Endothelial cell of umbilical vein (primary cell): ENCODE results near the gene GLIS2. TPM values are rescaled to one million over a fixed set of nuclear protein-coding genes. Genes with fewer than 3 reads are reported as not detected.

Experiments used
- BruUV-seq: library from RNA; stranded (reverse); fragments of 400-500 nt; replicated peaks from 2 replicates; lab custom pipeline; 2021; lab: Mats Ljungman, UMichigan
- CTCF ChIA-PET: fragments of 300-600, 350-600 bp; sonication (Branson Sonifier 250); formaldehyde crosslinking; loops from one replicate; lab custom pipeline; 2021; ENCODE audit warnings: antibody characterized with exemption, inconsistent platforms; lab: Charles Lee
- POLR2A ChIA-PET: fragments of 300-600, 350-600 bp; sonication (Branson Sonifier 250); formaldehyde crosslinking; loops from one replicate; lab custom pipeline; 2021; ENCODE audit warnings: antibody characterized with exemption, inconsistent platforms; lab: Charles Lee
- DNase-seq: peaks from one replicate; pipeline ENCODE4 v3.0.0-alpha.2; 2011; ENCODE audit warnings: low read depth, low spot score
- FAIRE-seq: peaks from 2 replicates; lab custom pipeline; 2011; peaks lifted over from hg19 to GRCh38; lab: Jason Lieb, UNC
- H2AFZ ChIP-seq: 2 replicates; pipeline ENCODE4 v1.6.0; 2012; ENCODE audit warnings: low read depth, low read length, control low read depth, inconsistent platforms
- H3K27ac ChIP-seq: 2 replicates; pipeline ENCODE4 v1.5.1; 2011; ENCODE audit warnings: low read depth, mild to moderate bottlenecking, control low read depth, low read length, moderate library complexity; ENCODE audit not compliant: insufficient read depth
- H3K27me3 ChIP-seq, 2 experiments: 2 replicates each; pipeline versions ENCODE4 v1.6.0 to v1.6.1; 2011; ENCODE audit warnings: low read length in 2 of 2, mixed read lengths in 1 of 2; ENCODE audit not compliant: control insufficient read depth in 2 of 2, insufficient read depth in 2 of 2
- H3K36me3 ChIP-seq, 2 experiments: 2 replicates in 1 of 2; 3 replicates in 1 of 2; pipeline ENCODE4 v1.5.1; 2011; ENCODE audit warnings: low read length in 2 of 2, mild to moderate bottlenecking in 1 of 2, moderate library complexity in 1 of 2; ENCODE audit not compliant: control insufficient read depth in 2 of 2, insufficient read depth in 2 of 2; ENCODE audit errors: extremely low read depth in 1 of 2
- H3K4me1 ChIP-seq: 3 replicates; pipeline ENCODE4 v1.5.1; 2011; ENCODE audit warnings: mild to moderate bottlenecking, low read length; ENCODE audit not compliant: control insufficient read depth, insufficient read depth; ENCODE audit errors: extremely low read depth
- H3K4me2 ChIP-seq: 2 replicates; pipeline ENCODE4 v1.6.1; 2011; ENCODE audit warnings: low read length, control low read depth, mixed read lengths; ENCODE audit not compliant: insufficient read depth
- H3K4me3 ChIP-seq, 3 experiments: fragments of 200-600 bp in 1 of 3; sonication (generic), shearing (Covaris generic) in 1 of 3; replicated peaks in 1 of 3; 2 replicates each; pipeline ENCODE4 v1.5.1; 2011 to 2016; ENCODE audit warnings: control low read depth in 3 of 3, low read length in 3 of 3, mild to moderate bottlenecking in 2 of 3, inconsistent platforms in 1 of 3, low read depth in 1 of 3, moderate library complexity in 1 of 3; ENCODE audit not compliant: insufficient read depth in 1 of 3
- H3K79me2 ChIP-seq: 2 replicates; pipeline ENCODE4 v1.6.0; 2012; ENCODE audit warnings: low read length, inconsistent platforms; ENCODE audit not compliant: control insufficient read depth, insufficient read depth
- H3K9ac ChIP-seq: replicated peaks from 2 replicates; pipeline ENCODE3; 2011; ENCODE audit warnings: low read length, control low read depth; ENCODE audit not compliant: insufficient read depth; ENCODE audit errors: extremely low read depth
- H3K9me1 ChIP-seq: replicated peaks from 3 replicates; pipeline ENCODE4 v1.6.0; 2011; ENCODE audit warnings: mild to moderate bottlenecking, low read length; ENCODE audit not compliant: control insufficient read depth, insufficient read depth; ENCODE audit errors: extremely low read depth
- H3K9me3 ChIP-seq: replicated peaks from 2 replicates; pipeline ENCODE4 v1.5.1; 2012; ENCODE audit warnings: low read length, inconsistent platforms; ENCODE audit not compliant: control insufficient read depth, insufficient read depth
- H4K20me1 ChIP-seq: replicated peaks from 2 replicates; pipeline ENCODE3; 2011; ENCODE audit warnings: mild to moderate bottlenecking, low read length; ENCODE audit not compliant: control insufficient read depth, insufficient read depth; ENCODE audit errors: extremely low read depth
- CTCF ChIP-seq, 2 donors: IDR thresholded peaks; 1 replicate in 1 of 2; 2 replicates in 1 of 2; pipeline ENCODE4 v1.5.1; 2011; ENCODE audit warnings: low read length in 2 of 2, mild to moderate bottlenecking in 2 of 2, moderate library complexity in 2 of 2, control low read depth in 1 of 2, inconsistent platforms in 1 of 2, low read depth in 1 of 2; ENCODE audit not compliant: insufficient read depth in 1 of 2; ENCODE audit errors: extremely low read depth in 1 of 2
- EZH2 ChIP-seq: IDR thresholded peaks from 2 replicates; pipeline ENCODE4 v1.6.1; 2012; ENCODE audit warnings: borderline replicate concordance, low read depth, mild to moderate bottlenecking, moderate library complexity, low read length, inconsistent platforms; ENCODE audit not compliant: severe bottlenecking
- FOS ChIP-seq: IDR thresholded peaks from 2 replicates; pipeline ENCODE4 v1.6.1; 2011; ENCODE audit warnings: mild to moderate bottlenecking, low read length, moderate library complexity, borderline replicate concordance; ENCODE audit not compliant: insufficient read depth
- GATA2 ChIP-seq: IDR thresholded peaks from 2 replicates; pipeline ENCODE4 v1.7.0; 2011; ENCODE audit warnings: low read depth, mild to moderate bottlenecking, moderate library complexity, mixed read lengths, low read length; ENCODE audit not compliant: insufficient read length, insufficient read depth
- JUN ChIP-seq: IDR thresholded peaks from 2 replicates; pipeline ENCODE4 v1.6.1; 2011; ENCODE audit warnings: borderline replicate concordance, low read depth; ENCODE audit not compliant: insufficient read length, insufficient read depth
- MAX ChIP-seq: IDR thresholded peaks from 2 replicates; pipeline ENCODE4 v1.6.1; 2011; ENCODE audit not compliant: insufficient read depth, insufficient read length
- MYC ChIP-seq: IDR thresholded peaks from one replicate; pipeline ENCODE4 v1.6.1; 2011; ENCODE audit warnings: mild to moderate bottlenecking, low read depth, low read length
- POLR2A ChIP-seq: IDR thresholded peaks from 2 replicates; pipeline ENCODE4 v1.6.1; 2012; ENCODE audit warnings: low read depth, mild to moderate bottlenecking, control low read depth, low read length
- POLR2AphosphoS5 ChIP-seq: IDR thresholded peaks from 2 replicates; pipeline ENCODE4 v1.6.1; 2012; ENCODE audit warnings: low read depth, mild to moderate bottlenecking, control low read depth, low read length, moderate library complexity; ENCODE audit not compliant: insufficient read depth
- dilution Hi-C: fragments of 300-500 bp; cut with MboI; formaldehyde crosslinking; loops from one replicate; pipeline ENCODE4 v1.15.0; 2019; ENCODE audit warnings: low sequenced_read_pairs; ENCODE audit not compliant: extremely low pct_ligation_motif_present
- intact Hi-C: fragments of 100-400 bp; cut with micrococcal nuclease; formaldehyde crosslinking; loops from one replicate; pipeline ENCODE4 v1.10.0; 2022
- polyA plus RNA-seq, 4 experiments: library from polyadenylated mRNA; depleted of rRNA in 3 of 4; stranded (reverse) in 3 of 4; unstranded in 1 of 4; fragments of >200 nt; gene quantifications; 2 replicates each; pipeline versions ENCODE4 v1.2.1 to v1.2.3, GENCODE V29; 2011 to 2012; ENCODE audit warnings: missing spikeins in 1 of 4
- total RNA-seq: library from RNA; stranded (reverse); gene quantifications from 2 replicates; pipeline ENCODE4 v1.2.3, GENCODE V29; 2021

Gene GLIS2
- total and polyA plus RNA-seq, 2 donors (not counting 3 experiments of a cell fraction or from before 2014, with no cell fraction given) = 4.6 to 10.1 TPM

GRCh38 chr16:4336701-4337539, 21.1 kb downstream of the GLIS2 start:
- H3K27ac ChIP-seq = no peak overlapping the region
- ChIA-PET POLR2A (no interaction called here), CTCF (no interaction called here)
- H2AFZ ChIP-seq = no peak overlapping the region
- H3K4me2 ChIP-seq = no peak overlapping the region
- dilution Hi-C loops (no loop called here), intact Hi-C loops (no loop called here)
- no peaks in the 10 kb centered on the region for H3K9me1 ChIP-seq
- DNase-seq (no peak), FAIRE-seq (no peak)
- H3K9me3 ChIP-seq = no peaks in the 10 kb centered on the region
- no TSS peak for BruUV-seq
- TF ChIP-seq FOS = no peak
- TF ChIP-seq JUN = no peak
- no peak for TF ChIP-seq POLR2AphosphoS5
- no peak for TF ChIP-seq MYC
- no peak for TF ChIP-seq POLR2A
- TF ChIP-seq GATA2 = no peak
- TF ChIP-seq EZH2 = no peak
- no peak for TF ChIP-seq MAX
- no peak for TF ChIP-seq CTCF (IDR thresholded peaks at IDR 0.05; ENCODE audit: extremely low read depth in 1 of 2, insufficient read depth in 1 of 2, low read depth in 1 of 2, low read length in 2 of 2)
- H4K20me1 ChIP-seq = no peaks in the 10 kb centered on the region
- no peaks in the 10 kb centered on the region for H3K4me1 ChIP-seq
- no peak overlapping the region for H3K9ac ChIP-seq
- H3K79me2 ChIP-seq = no peaks in the 10 kb centered on the region
- peaks cover 3 to 21% of the 10 kb centered on the region in 2 experiments for H3K36me3 ChIP-seq
- no peaks in the 10 kb centered on the region for H3K27me3 ChIP-seq
- H3K4me3 ChIP-seq = no peak overlapping the region
